Hippocampal formation (tissue), 2 donors: Measurements from ENCODE around the gene BAG1.

Experiments
- DNase-seq, 2 donors: peaks; one replicate each; lab custom pipeline; 2025; lab: John Stamatoyannopoulos, UW

The BAG1 gene

GRCh38 chr9:33210006-33210715 is 54.3 kb downstream of the BAG1 start:
- no peak for DNase-seq

GRCh38 chr9:33209394-33209793 is 55.1 kb downstream of the BAG1 start:
- DNase-seq, result no peak

GRCh38 chr9:33202552-33203201 is 61.8 kb downstream of the BAG1 start:
- DNase-seq, result no peak
